HG03135 (cell line): ENCODE data around the gene ENG.

Experiments used
- ATAC-seq: cut with Tn5 transposase; IDR thresholded peaks from one replicate; pipeline ENCODE4 v1.9.1; 2021; ENCODE audit warnings: mild to moderate bottlenecking, moderate library complexity; ENCODE audit not compliant: unreplicated experiment

The ENG gene

GRCh38 chr9:127778280-127779135, 76.0 kb downstream of the ENG start, which contains the start of gene SH2D3C:
TSS of gene SH2D3C (minus strand) at chr9:127778666. CDS start at chr9:127778627, 39 bp downstream.
- ATAC-seq, result no peak

GRCh38 chr9:127777368-127777980, 77.0 kb downstream of the ENG start:
- no peak for ATAC-seq

DNA sequence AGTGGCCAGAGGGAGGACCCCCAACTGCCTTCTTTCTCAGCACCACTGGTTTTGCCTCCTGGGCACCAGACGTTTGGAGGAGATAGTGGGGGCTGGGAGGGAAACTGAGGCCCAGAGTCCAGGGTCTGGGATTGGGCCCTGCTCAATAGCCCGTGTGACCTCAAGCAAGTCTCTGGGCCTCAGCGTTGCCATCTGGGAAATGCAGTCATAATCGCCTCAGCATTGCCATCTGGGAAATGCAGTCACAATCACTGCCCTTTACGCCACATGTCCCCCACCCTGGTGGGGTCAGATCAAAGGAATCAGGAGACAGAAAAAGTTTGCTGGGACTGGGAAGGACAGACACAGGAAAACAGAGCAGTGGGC, 77.6 kb downstream of the ENG start:
- no peak for ATAC-seq

DNA sequence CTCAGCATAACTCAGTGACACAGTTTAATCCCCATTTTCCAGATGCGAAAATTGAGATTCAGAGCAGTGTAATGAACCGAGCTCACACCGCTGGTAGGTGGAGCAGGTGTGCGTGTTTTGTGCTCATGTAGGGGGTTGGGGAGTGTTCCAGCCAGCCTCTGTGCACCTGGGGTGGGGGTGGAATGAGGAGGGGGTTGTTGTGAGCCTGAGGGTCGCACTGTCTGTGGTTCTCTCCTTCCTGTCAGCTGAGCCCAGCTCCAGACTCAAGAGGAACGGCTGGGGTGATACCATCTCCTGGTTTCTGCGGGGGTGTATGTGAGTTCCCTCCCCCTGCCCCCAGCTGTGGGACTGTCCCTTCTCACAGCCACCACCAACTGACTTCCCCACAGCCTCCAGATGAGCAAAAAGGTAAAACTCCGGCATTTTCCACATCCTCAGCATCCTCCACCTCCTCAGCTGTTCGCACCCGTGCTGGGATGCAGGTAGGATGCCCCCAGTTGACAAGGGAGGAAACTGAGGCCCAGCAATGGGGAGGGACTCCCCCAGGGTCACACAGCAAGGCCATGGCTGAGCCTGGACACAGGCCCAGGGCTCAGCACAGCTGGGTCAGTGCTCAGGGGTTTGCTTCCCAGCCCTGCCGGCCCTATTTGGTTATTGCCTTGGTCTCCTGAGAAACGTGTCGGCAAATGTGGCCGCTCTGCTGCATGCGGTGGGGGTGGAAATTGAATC, 78.1 kb downstream of the ENG start:
- ATAC-seq, result no peak

DNA sequence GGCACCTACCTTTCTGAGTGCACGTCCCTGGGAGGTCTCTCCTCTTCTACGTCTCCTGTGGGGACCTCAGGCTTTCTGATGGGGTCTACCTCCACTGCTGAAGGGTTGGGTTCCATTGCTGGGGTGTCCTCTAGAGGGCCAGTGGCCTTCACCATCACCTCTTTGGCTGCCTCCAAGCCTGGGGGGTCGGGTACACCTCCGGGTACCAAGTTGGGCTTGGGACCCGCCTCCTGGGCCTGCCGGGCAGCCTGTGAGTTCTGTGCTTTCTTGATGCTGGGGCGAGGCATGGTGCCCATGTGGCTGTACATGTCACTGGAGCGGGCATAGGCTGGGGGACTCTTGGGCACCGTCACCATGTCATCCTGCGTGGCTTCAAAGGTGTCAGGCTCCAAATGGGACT, 80.5 kb downstream of the ENG start:
- no peak for ATAC-seq

GRCh38 chr9:127773272-127773671, 81.2 kb downstream of the ENG start:
- ATAC-seq, result no peak

DNA sequence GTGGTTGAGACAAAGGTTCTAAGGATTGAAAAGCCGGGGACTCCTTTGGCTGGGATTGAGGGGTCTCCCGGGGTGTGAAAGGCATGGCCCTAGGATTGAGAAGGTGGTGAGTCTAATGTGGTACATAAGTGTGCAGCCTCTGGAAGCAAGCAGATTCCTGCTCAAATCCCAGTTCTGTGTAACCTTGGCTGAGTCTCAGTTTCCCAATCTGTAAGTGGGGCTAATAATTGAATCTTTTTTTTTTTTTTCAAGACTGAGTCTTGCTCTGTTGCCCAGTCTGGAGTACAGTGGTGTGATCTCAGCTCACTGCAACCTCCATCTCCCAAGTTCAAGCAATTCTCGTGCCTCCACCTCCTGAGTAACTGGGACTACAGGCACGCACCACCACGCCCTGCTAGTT, 81.9 kb downstream of the ENG start:
- ATAC-seq, result no peak

DNA sequence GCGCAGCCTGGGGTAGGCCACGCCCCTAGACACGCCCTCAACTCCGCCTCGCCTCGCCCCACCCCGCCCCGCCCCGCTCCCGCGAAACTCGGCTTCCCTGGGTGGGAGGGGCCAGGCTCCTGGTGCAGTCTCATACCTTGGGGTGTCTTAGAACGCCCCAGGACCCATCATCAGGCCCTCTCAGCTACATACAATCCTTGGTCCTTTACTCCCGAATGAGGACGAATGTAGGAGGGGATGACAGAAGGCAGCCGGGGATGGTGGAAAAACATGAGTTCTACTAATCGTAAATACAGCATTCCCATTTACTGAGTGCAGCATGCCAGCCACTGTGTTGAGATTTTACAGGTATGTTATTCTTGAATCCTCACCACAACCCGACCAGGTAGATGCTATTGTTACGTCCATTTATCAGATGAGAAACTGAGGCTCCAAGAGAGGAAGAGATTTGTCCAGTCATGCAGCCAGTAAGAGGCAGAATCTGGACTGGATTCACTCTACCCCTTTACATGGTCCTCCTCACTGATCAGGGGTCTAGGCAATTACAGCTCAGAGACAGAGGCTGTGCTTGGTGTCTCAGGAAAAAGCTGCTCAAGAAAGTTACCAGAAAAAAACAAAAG, 82.8 kb downstream of the ENG start:
- ATAC-seq, result no peak

- peak; percentile 81 for ATAC-seq
Observed at GRCh38 chr9:127770905-127771569, 83.4 kb downstream of the ENG start.

GRCh38 chr9:127770583-127770904, 83.9 kb downstream of the ENG start:
- no peak for ATAC-seq

DNA sequence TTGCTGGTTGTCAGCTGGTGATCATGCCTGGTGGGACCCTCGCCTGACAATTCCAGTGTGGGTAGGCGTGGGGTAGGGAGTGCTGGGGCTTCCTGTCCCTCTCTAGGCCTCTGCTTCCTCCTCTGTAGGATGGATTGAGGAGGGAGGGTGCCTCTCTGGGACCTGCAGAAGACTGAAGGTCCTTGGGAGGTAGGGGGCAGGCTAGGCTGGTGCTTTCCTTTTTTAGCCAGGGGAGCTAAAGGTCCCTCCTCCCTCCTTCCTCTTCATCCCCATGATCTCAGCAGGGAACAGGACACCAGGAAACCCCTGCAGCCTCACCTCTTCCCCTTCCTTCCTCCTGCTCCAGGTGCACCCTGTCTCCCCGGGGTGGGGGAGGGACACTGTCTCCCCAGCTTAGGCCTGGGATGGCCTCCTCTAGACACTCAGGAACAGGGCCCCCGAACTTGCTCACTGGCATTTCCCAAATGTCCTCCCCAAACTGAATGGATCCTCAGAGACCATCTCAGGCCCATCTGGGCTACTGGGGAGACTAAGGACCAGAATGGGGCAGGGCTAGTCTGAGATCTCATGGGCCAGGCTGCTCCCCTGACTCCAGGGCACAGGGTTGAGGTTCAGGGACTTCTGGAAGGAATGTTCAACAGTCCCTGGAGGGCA, 84.4 kb downstream of the ENG start:
- no peak for ATAC-seq

DNA sequence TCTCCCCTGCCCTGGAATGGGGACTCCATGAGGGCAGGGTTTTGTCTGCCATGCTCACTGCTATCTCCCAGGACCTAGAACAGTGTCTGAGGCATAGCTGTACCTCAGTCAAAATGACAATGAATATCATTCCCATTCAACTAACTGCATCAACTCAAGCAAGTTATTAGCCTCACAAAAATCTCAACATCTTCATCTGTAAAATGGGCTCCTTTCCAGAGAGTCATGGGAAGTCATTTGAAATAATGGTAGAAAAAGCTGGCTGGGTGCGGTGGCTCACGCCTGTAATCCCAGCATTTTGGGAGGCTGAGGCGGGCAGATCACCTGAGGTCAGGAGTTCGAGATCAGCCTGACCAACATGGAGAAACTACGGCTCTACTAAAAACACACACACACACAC, 85.4 kb downstream of the ENG start:
- no peak for ATAC-seq

DNA sequence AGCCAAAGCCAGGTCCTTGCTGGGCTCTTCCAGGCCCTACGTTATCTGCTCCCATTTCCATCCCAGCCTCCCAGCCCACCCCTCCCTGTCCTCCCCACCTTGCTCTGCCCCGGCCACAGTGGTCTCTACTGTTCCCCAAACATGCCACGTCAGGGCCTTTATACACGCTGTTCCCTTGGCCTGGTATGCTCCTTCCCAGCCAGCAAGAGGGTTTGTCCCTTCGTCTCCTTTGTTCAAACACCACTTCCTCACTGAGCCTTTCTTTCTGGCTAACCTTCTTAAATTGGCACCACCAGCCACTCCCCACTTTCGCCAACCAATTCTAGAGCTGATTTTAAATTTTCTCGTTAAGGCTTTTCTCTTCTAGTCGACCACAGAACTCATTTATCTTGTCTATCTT, 85.8 kb downstream of the ENG start:
- no peak for ATAC-seq

DNA sequence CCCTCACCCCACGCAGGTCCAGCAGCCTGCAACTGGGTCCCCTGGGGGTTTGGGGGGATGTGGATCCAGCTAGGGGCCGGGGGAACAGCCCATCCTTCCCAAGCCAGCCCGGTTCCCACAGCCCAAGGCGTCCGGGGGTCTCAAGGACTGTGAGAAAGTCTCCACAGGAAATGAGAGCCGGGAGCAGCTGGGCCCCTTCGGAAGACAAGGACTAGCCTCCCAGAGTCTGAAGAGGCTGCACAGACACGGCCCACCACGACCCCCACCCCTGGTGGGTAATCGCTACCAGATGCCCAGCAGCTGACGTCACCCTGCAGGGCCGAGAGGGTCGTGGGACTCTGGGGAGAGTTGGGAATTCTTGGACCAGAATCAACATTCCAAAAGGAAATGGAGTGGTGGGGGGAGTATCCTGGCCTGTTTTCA, 86.5 kb downstream of the ENG start:
- ATAC-seq, result no peak

DNA sequence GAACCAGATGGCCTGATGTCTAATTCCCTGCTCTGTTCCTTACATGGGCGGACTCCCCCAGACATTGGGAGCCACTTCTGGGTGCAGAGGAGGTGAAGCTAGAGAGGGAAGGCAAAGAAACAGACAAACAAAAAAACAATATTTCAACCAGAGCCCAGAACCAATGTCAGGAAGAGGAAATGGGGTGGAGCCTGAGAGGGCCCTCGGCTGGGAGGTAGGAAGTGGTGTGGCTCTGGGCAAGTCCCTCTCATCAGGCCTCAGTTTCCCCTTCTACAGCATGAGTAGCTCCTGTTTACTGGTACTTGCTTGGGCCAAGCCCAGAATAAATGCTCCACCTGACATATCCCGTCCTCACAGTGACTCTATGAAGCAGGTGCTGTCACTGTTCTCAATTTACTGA, 87.0 kb downstream of the ENG start:
- ATAC-seq, result no peak

GRCh38 chr9:127765418-127765817, 89.0 kb downstream of the ENG start:
- no peak for ATAC-seq
